SIG-M5 treated with dmso at 0.1 percent for 504 hours (cell line): ENCODE measurements around the gene MMRN1.

Source experiments
- DNase-seq: peaks from one replicate; lab custom pipeline; 2025; ENCODE audit not compliant: unreplicated experiment; lab: John Stamatoyannopoulos, UW

The MMRN1 gene

DNA sequence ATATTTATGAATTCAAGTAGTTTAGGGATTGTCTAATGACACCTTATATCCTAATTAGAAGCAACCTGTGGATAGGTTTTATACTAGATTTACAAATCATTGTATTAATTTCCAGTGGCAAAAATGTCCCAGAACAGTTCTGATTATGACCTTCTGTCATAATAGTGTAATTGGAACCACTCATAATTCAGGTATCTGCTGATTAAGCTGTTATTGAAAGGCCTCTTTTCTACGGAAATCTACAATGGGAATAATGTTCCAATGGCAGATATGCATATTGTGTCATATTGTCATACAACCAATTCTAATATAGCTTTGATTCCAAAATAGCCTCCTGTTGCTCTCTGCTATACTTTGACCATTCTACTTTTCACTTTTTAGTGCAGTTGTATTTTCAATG is 19.0 kb downstream of the MMRN1 start:
- DNase-seq = no peak

DNA sequence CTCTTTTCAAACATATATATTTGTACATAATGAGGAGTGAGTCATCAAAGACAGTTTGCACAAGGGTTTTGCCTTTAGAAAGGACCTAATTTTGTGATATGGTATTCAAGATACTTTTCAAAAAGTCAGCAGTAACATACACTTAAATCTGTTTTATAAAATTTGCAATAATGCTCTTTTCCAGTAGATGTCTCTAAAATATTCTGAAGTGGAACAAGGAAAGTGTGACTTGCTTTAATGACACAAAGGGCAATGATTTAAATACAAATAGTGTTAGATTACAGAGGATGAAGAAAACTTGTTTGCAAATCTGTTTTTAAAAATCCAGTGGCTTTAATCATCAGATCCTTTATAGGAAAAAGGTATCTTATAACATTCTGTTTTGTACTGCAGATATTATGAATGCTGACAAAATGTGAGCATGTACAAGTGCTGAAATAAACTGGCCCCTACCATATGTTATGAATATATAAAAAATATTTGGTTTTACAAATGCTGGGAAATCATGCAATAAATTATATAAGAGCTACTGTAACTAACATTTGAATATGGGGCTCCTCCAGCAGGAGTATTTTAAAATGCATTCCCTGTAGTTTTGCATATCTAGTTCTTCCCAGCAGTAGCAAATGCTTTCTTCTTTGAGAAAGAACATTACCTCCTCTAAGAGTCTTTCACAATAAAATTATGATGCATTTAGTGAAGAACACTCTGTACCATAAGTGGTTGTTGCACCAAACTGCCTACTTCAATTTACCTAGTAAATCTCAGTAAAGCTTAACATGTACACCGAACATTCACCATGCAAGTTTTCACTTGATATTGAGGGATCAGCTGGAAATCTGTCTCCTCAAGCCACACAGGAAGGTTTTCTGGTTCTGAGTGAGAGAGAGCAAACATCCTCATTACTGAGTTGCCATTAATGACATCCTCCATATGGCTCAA is 20.2 kb downstream of the MMRN1 start:
- no peak for DNase-seq

DNA sequence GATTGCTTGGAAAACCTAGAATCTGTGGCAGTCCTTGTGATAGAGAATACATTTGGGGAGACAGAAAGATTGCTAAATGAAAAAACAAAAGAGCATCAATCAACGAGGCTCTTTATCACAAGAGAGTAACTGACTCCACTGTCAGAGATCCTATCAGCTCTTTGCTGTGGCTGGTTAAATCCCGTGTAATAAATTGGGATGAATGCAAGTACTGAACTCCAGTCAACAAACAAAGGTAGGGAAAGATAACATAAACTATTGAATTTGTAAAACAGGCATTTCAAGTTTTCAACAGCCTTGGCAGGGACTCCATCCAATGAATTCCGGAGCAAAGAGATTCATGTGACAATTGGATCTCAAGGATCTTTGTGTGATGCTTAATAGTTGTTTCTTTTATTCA is 21.3 kb downstream of the MMRN1 start:
- peak; percentile 18 for DNase-seq

DNA sequence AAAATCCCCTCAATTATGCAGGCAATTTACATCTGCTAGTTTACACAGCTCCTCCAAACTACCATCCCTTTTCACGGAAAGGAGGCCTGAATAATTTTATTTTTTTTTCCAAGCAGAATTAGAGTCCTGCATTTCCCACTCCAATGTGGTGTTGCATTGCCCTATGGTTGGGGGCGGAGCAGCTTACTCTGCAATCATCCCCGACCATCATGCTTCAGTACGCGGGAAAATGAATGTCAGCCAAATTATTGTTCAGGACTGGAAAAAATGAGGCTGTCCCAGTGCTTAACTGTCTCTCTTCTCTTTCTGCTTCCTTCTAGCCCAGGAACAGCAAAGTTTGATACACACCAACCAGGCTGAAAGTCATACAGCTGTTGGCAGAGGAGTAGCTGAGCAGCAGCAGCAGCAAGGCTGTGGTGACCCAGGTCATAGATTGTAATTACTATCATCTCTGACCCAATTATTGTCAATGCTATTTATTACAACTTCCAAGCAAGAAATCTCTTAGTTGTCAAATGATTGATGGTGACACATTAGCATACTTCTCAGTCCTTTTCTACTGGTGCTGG is 28.3 kb downstream of the MMRN1 start:
- no peak for DNase-seq

DNA sequence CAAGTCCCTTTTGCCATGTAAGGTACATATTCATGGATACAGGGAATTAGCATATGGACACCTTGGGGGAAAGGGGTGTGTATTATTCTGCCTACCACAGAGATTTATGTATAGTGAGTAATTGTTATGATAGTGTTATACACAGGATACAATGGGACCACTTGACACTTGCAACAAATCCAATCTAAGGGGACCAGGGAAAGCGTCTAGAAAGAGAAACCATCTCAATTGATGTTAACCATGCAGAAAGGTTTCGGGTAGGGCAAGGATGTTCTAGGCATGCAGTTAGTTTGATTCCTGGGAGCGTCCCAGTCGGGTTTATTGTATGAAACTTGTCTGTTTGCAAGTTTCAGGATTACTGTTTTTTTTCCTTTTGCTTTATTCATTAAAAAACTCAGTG is 34.2 kb downstream of the MMRN1 start:
- no peak for DNase-seq

DNA sequence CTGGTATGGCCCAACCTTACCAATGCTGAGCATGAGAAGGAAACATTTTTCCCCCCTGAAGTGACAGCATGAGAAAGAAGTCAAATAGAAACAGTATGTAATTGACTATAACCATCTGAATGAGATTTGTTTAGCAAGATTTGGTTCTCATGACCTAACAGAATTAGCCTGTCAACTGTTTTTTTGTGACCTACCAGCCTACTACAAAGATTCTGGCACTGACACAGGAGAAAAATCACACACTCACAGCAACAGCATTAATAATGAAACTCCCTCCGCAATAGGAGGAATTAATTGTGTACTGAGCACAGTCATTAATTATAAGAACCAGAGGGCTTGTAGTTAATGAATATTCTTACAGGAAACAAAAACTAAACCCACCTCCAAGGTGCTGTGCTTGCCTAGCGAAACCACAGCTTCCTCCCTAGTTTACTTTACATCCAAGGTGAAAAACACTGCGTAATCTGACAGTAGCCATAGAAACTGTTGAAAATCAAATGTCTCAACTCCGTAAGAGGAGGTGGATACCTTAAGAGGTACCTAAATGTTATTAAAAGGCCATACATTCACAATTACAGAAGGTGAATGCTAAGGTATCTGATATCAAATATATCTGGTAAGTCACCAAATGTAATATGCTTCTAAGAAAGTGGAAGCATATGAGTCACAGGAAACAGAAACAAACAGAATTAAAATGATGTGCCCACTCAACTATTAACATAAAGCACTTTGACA is 34.9 kb downstream of the MMRN1 start:
- DNase-seq = no peak

DNA sequence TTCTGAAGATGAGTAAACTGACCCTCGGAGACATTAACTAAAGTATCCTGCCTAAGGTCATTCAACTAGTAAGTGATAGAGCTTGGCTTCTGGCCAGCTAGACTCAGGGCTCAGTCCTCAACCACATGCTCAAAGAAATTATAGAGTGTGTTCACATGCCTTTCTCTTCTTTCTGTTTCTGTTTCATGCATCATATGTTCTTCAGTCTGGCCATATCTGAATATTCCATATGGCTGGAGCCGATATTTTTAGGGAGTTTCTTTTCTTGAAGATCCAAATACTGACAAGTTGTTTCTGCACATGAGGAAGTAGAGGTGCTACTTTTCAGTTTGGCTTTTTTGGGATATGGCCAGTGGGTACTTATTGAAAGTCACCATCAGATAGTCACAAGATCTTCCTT is 44.9 kb downstream of the MMRN1 start:
- DNase-seq = no peak

DNA sequence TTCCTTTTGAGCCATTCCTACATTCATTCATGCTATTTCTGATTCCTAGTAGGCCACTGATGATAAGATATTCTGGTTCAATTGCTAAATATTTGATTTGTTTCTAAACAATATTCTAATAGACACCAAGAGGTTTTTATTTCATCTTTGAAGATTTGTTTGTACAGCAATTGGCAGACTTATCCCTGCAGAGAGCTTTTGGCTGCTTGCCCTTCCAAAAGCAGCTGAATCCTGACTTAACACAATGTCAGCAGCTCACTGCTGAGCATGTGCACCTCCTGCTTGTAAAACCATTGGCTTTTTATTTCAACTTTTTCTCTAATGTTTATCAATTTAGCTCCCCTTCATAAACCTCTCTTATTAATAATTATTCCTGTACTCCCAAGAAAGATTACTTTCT is 45.3 kb downstream of the MMRN1 start:
- DNase-seq = no peak

DNA sequence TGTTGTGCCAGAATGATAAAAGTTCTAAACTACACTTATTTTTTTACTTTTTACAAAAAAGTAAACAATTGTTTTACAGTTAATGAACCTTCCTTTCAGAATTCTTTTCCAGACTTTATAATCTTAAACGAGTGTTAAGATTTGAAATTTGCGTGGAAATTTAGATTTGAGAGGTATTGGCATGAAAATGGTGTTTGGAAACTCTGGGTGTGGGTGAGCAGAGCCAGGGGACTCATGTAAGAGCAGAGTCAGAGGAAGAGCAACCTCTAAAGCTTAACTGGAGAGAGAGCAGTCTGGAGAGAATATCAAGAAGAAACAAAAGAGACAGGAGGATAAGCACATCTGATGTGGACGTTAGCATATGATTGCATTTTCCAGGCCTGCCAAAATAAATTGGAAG is 48.2 kb downstream of the MMRN1 start:
- DNase-seq = no peak

DNA sequence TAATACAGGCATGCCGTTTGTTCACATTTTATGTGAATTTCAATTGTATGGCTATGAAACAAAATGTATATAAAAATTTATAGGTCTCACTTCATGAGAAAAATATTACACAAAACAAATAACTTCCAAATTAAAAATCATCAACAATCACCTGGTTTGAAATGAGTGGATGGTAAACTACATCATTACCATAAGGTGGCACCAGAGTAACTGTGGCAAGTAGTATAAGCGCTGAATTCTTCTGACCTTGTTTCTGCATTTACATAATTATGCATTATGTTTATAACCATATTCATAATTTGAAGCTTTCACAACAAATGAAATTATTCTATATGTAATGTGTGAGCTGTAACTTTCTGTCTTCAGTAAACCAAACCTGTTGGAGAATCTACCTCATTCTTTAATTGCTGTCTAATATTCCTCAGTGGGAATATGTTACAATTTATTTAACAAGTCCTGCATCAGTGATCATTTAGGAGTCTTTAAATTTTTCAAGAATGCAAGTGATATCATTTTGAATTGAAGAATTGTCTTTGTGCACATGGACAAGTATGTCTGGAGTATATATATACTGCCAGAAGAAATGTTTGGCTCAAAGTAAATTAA is 55.2 kb downstream of the MMRN1 start:
- DNase-seq = peak; percentile 13

DNA sequence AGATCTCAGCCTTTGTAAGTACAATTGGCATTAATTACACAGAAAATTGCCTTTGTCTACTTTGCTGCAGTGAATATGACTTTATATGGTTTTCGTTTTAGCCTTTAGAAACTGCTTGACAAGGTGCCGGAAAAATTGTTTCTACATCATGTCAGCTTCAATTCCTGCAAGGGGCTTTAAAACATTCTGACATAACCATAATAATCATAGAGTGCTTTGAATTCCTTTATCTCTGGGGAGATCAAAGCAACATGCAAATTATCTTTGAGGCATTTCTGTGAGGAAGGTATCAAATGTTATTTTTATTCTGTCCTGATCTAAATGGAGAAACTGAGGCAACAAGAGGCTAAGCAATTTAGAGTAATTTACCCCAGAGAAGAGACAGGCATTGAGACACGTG is 57.8 kb downstream of the MMRN1 start:
- DNase-seq = no peak

DNA sequence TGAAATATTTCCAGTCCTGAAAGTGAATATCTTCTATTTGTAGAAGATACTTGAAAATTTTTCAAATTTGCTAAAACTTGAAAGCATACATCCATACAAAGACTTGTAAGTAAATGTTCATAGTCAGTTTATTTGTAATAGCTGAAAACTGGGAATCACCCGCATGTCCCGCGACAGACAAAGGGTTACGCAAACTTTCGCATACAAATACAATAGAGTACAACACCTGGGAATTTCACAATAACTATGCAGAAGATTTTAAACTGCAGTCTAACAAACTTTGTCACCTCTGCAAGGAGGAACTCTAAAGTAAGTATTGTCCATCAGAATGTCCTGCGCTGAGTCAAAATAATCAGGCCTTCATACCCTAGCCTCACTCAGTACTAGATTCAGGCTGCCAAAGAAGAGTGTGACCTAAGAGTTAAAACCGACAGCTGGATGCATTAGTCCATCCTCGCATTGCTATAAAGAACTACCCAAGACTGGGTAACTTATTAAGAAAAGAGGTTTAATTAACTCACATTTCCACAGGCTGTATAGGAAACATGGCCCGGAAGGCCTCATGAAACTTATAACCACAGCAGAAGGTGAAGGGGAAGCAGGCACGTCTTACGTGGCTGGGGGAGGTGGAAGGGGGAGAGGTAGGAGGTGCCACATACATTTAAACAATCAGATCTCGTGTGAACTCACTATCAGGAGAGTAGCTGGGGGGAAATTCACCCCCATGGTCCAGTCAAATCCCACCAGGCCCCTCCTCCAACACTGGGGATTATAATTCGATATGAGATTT is 60.4 kb downstream of the MMRN1 start:
- no peak for DNase-seq

DNA sequence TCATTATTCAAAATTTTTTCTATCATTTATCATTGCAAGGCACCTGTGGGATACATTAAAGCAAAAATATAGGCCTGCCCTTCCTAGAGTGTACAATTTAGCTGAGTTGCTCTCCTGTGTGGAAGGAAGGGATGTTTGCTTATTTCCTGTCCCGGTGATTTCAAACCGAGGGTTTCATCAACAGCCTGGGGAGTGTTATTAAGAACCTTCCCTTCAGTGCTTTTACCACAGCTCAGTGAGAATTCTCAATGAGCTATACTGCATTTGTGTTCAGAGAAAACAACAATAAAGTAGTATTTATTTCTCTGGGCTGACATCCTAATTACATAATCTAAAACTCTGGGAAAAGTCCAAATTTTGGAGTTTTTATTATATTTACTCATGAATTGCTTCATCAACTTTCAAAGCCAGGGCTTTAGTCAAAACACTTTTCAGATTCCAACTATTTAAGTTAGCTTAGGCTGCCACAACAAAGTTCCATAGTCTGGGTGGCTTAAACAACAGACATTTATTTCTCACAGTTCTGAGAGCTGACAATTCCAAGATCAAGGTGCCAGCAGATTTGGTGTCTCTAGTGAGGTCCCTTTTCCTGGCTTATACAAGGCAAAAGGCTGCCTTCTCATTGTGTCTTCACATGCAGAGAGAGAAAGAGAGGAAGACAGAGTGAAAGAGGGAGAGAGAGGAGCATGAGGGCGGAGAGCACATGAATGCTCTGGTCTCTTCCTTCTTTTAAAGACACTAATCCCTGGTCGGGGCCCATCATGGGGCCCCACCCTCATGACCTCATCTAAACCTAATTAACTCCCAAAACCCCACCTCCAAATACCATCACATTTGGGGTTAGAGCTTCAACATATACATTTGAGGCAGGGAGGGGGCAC is 62.6 kb downstream of the MMRN1 start:
- DNase-seq = no peak

DNA sequence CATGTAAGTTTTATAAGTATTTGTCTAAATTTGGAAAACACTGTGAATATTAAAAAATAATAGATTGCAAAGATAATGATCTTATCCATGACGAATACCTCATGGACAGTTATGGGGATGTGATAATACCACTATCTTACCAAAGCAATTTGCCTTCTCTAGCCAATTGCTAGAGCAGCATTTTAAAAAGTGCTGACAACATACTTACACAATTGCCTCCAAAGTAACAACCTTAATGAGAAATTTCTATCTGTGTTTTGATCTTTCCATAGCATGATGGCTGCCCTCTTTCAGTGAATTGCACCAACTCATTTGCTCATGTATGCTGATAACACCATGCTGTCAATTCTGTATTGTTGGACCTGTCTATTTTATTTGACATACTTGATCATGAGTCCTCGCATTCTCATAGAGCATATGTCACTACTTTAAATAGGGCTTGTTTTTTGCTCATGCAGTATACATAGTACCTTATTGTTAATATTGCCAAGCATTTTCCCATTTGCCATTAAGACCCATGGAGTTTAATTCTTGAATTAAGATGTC is 87.2 kb downstream of the MMRN1 start:
- no peak for DNase-seq

DNA sequence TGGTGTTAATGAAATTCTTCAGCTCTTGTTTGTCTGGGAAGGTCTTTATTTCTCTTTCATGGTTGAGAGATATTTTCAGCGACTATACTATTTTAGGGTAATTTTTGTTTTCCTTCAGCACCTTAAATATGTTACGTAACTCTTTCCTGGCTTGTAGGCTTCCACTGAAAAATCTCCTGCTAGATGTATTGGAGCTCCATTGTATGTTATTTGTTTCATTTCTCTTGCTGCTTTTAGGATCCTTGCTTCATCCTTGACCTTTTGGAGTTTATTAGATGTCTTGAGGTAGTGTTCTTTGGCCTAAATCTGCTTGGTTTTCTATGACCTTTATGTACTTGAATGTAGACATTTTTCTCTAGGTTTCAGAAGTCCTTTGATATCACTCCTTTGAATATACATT is 93.6 kb downstream of the MMRN1 start:
- no peak for DNase-seq

DNA sequence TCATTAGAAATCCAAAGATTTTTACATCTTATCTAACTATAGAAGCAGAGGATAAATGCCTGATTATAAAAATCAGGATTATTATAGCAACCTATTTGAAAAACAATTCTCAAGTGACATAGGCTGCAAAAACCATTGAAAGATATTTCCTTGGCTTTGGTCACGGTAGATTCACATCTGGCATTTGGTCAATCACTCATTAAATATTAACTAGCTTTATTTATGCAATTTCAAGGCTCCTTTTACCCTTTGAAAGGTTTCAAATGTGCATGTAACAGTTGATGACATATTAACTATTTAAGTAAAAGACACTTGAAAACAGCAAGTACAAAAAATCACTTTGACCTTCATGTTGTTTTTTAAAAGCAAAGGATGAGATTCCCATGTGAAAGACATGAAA is 98.1 kb downstream of the MMRN1 start:
- DNase-seq = no peak

DNA sequence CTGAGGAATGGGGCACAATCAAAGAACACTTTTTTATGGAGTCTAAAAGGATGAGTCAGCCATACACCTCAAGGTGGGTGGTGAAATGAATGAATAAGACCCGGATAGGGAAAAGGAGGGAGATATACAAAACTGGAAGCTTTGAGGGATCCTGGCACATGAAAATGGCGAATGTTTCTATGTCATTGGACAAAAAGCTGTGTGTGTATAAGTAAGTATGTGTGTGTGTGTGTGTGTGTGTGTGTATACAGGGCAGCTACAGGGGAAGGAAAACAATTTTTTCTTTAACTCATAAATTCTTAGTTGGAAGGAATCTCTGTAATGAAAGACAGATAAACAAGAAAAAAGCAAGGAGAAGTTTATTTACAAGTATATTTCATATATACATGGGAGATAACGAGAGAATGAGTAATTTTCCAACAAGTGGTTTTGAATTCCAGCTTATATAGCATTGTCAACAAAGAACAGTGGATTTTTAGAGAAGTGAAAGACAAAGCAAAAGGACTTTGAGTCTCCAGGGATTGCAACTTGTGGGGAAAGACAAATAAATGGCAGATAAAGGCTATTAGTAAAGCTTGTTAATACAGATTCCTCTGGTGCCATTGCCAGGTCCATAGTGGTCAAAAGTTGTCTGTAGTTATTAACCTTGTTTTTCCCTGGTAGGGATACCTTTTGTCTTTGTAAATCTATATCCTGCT is 99.7 kb downstream of the MMRN1 start:
- DNase-seq = no peak

DNA sequence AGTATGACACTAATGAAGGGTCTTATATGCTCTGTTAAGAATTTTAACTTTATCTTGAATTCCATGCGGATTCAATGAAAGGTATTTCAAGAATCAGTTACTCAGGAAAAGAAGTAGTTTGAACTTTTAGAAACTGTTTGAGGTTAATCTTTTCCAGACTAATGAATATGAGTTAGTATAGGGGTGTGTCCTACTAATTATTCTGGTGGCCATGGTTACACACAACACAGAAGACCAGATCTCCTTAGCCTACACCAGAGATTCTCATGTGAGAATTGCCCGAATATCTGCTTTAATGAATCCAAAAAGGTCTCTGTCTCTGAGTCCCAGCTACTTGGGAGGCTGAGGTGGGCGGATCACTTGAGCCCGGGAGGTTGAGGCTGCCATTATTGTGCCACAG is 100.4 kb downstream of the MMRN1 start:
- DNase-seq = no peak

DNA sequence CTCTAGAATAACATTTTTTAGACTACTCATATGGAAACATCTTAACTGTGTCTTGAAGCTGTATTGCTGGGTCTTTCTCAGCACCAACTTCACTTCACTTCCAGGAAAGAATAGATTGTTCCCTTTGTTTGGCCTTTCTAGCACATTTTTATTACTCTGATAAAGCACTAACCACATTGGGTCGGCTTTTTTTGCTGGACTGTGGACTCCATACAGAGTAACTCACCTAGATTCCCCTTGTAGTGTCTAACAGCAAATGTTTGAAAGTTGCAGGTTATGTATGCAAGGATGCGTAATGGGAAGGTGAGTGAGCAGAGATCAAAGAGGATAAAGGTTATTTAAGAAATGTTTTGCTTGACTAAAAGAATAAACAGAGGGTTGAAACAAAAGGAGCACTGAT is 101.2 kb downstream of the MMRN1 start:
- no peak for DNase-seq
